GM13977 (cell line): ENCODE measurements around the gene SLC12A9.
A peak's percentile ranks its signal among the peaks of the same experiment; 100 is the strongest.

ENCODE experiments used
- DNase-seq: peaks from one replicate; pipeline ENCODE4 v3.0.0; 2012; ENCODE audit warnings: low spot score
- CTCF ChIP-seq: IDR thresholded peaks from 2 replicates; pipeline ENCODE4 v1.5.1; 2012; ENCODE audit warnings: mild to moderate bottlenecking, control low read depth; ENCODE audit not compliant: insufficient read depth; ENCODE audit errors: extremely low read depth, missing control alignments
- in situ Hi-C: fragments of 300-500 bp; cut with MboI; formaldehyde crosslinking; loops from one replicate; pipeline ENCODE4 v1.12.0; 2022; ENCODE audit warnings: low sequenced_read_pairs, low pct_unique_long_range_greater_than_20kb, mixed read lengths, inconsistent platforms; ENCODE audit not compliant: unreplicated experiment

SLC12A9 gene

GRCh38 chr7:100867040-100867775 lies 14.7 kb downstream of the SLC12A9 start, which contains the start of gene TRIP6:
Gene TRIP6 (plus strand): TSS chr7:100867387. CDS start chr7:100867498, 111 bp downstream.
- no peak for TF ChIP-seq CTCF
- peak; percentile 86 for DNase-seq
- in situ Hi-C loops: no loop called here

- no peak for TF ChIP-seq CTCF
- no peak for DNase-seq
- in situ Hi-C loops: no loop called here
These were observed 15.4 kb downstream of the SLC12A9 start for GRCh38 chr7:100867776-100868485.

- in situ Hi-C loops: no loop called here
- DNase-seq: no peak
- TF ChIP-seq CTCF: no peak
These were observed 21.2 kb downstream of the SLC12A9 start for GRCh38 chr7:100873599-100874299.

- no peak for DNase-seq
- TF ChIP-seq CTCF: no peak
- in situ Hi-C loops: no loop called here
These were observed 21.7 kb downstream of the SLC12A9 start for GRCh38 chr7:100874300-100874576.

GRCh38 chr7:100874577-100875355 lies 22.3 kb downstream of the SLC12A9 start, which contains the start of gene SRRT:
Gene SRRT (plus strand): TSS chr7:100875103. CDS start chr7:100875591, 488 bp downstream.
- no peak for TF ChIP-seq CTCF
- in situ Hi-C loops: no loop called here

GRCh38 chr7:100875356-100875751 lies 22.8 kb downstream of the SLC12A9 start:
- DNase-seq: peak; percentile 64
- in situ Hi-C loops: no loop called here
- no peak for TF ChIP-seq CTCF

More at GRCh38 chr7:100874577-100875355, 22.3 kb downstream of the SLC12A9 start, which contains the start of gene SRRT:
- DNase-seq: peak; percentile 99
